AG09319 (cell line): ENCODE results near the gene B3GNT8.
"Not testable (repeated sequence)": the region's sequence is repeated elsewhere in the genome, so short reads cannot be mapped to it uniquely, and the experiment has no call there.

Experiments used
- DNase-seq: peaks from one replicate; pipeline ENCODE4 v3.0.0-alpha.2; 2010; ENCODE audit warnings: low read depth; ENCODE audit errors: extremely low read depth
- TF ChIP-seq, protein P1 (sequence below): IDR thresholded peaks from 2 replicates; pipeline ENCODE4 v1.5.1; 2011; ENCODE audit warnings: low read depth, mild to moderate bottlenecking, inconsistent platforms, low read length, moderate library complexity

B3GNT8 gene

DNA sequence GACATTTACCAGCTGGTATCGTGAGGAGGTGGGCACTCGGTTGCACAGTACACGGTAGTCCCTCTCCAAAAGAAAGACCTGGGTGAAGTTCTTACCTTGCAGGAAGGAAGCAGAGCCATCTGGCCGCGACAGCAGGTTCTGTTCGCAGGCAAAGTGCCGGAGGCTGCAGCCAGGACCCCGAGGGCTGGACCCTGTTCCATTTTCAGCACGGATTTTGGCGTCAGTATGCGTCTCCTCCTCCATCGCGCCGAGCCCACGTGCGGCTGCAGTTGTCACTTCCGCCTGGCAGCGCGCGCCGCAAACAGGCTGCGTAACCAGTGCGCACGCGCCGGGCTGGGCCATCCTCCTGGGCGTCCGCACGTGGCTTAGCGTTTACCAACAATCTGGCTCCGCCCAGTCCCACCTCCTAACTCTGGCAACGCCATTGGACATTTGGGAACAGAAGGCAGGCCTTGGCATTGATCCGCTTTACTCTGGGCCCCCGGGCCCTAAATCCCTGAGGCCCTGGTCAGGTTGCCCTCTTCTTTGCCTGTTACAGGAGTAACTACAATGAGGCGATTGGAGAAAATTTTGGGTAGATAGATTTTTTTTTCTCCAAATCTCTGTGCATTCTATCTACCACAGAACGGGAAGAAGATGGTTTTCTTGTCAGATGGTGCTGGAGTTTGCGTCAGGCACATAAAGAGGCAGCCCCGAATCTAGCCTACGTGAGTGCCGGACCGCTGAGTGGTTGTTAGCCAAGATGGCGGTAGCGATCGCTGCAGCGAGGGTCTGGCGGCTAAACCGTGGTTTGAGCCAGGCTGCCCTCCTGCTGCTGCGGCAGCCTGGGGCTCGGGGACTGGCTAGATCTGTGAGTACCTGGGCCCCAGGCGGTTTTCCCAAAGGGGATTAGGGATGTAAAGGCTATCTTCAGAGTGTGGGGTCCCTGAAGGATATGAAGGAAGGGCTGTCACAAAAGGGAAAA is 29.8 kb downstream of the B3GNT8 start, which contains the start of the genes BCKDHA and EXOSC5:
Gene BCKDHA, plus strand, starts transcription at position 733 of the 964 bp plus-strand sequence. Its CDS starts 10 bp downstream, at position 743.
Gene EXOSC5, minus strand, starts transcription at position 274 of the 964 bp plus-strand sequence. Its CDS starts 31 bp downstream, at position 243.
- peak; percentile 99 for DNase-seq
- TF ChIP-seq, protein P1, sequence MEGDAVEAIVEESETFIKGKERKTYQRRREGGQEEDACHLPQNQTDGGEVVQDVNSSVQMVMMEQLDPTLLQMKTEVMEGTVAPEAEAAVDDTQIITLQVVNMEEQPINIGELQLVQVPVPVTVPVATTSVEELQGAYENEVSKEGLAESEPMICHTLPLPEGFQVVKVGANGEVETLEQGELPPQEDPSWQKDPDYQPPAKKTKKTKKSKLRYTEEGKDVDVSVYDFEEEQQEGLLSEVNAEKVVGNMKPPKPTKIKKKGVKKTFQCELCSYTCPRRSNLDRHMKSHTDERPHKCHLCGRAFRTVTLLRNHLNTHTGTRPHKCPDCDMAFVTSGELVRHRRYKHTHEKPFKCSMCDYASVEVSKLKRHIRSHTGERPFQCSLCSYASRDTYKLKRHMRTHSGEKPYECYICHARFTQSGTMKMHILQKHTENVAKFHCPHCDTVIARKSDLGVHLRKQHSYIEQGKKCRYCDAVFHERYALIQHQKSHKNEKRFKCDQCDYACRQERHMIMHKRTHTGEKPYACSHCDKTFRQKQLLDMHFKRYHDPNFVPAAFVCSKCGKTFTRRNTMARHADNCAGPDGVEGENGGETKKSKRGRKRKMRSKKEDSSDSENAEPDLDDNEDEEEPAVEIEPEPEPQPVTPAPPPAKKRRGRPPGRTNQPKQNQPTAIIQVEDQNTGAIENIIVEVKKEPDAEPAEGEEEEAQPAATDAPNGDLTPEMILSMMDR, result no peak

DNA sequence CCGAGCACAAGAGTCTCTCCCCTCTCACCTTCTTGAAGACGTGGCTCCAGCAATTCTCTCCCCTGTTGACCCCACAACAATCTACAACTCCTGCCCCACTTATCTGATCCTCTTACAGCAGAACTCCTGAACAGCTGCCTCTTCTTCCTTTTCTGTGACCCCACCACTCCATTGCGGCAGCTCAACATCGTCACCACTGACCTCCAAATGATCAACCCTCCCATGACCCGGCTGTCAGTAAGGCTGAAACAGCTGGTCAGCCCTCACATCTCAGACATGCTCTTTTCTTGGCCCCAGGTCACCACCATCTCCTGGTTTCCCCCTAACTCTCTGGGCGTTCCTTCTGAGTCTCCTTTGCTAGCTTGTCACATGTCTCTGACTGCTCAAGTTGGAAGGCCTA is 31.8 kb downstream of the B3GNT8 start:
- DNase-seq, result no peak
- TF ChIP-seq, protein P1, result no peak

DNA sequence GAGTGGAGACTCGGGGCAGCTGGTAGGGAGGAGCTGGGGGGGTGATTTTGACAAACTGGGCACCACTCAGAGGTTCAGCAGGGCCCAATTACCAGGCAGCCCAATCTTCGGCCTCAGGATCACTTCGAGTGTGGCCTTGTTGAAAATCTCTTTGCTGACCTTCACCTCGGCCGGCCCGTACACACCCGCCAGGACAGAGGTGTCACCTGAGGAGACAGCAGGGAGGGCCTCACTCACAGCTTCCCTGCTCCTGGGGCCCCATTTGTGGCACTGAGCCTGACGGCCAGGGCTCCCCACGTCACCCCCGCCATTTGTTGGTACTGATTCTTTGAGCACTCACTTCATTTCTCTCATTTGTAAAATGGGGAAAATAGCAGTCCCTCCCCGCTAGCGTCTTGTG is 34.4 kb downstream of the B3GNT8 start:
- no peak for DNase-seq
- TF ChIP-seq, protein P1, result no peak

DNA sequence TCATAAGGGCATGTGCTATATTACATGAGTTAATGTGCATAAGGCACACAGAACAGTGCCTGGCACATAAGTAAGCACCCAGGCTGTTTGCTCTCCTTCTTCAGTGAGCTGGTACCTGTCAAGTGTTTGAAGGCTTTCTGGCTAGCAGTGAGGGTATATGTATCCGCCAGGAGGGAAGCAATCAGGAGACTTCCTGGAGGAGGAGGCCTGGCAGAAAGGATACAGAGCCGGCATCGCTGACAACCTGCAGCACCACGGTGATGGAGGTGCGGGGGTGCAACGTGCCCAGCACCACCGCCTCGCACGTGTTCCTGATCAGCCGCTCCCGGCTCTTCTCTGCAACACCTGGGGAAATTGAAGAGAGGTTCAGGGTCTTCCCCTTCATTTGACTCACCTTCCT is 35.6 kb downstream of the B3GNT8 start:
- TF ChIP-seq, protein P1, result no peak

DNA sequence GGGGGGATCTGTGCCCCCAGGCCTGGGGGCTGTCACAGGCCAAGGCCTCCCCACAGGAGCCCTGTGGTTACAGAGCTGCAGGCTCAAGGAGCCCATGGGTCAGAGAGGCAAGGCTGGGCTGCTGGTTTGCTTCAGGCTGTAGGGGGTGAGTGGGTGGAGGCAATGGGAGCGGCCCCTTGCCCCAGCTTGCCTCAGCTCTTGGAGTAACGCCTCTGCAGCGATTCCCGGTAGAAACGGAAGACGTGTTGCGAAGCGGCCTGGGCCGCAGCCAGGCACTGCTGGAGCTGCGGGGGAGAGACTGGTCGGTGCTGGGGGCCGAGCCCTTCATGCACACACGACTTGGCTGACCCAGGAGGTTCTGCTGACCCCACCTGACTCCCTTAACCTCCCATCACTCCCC is 40.7 kb downstream of the B3GNT8 start:
- DNase-seq, result no peak
- TF ChIP-seq, protein P1, result no peak

More for the DNA sequence above, 35.6 kb downstream of the B3GNT8 start:
- DNase-seq, result no peak

DNA sequence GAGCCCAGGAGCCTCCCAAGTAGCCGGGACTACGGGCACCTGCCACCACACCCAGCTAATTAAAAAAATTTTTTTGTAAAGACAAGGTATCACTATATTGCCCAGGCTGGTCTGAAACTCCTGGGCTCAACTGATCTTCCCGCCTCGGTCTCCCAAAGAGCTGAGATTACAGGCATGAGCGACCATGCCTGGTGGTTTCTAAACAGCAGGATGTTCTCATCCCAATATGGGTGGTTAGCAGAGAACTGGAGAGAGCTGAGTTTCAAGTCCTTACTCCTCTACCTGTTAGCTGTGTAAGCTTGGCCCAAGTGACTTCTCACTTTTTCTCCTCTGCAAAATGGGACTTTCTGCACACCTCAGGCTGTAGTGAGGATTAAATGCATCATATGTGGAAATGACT is 42.8 kb downstream of the B3GNT8 start:
- DNase-seq, result no peak
- TF ChIP-seq, protein P1, result no peak

DNA sequence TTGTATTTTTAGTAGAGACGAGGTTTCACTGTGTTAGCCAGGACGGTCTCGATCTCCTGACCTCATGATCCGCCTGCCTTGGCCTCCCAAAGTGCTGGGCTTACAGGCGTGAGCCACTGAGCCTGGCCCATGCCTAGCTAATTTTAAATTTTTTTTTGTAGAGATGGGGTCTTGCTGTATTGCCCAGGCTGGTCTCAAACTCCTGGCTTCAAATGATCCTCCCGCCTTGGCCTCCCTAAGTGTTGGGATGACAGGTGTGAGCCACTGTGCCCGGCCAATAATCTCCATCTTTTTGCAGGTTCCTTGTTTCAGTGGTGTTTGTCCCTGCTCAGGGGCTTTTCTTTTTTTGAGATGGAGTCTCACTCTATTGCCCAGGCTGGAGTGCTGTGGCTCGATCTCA is 45.6 kb downstream of the B3GNT8 start:
- not testable (repeated sequence) for DNase-seq
